Naive thymus-derived CD4-positive, alpha-beta T cell (primary cell): Measurements from ENCODE around the gene LTK. TPM values are rescaled to one million over a fixed set of nuclear protein-coding genes. Genes with fewer than 3 reads are reported as not detected.

Experiments
- ATAC-seq: fragments of 150-1000 bp; cut with Tn5 transposase; 2 replicates; pipeline ENCODE4 v1.10.0; 2021; ENCODE audit warnings: mild to moderate bottlenecking, moderate library complexity
- CTCF ChIA-PET: fragments of 350-600 bp; sonication (Branson Sonifier 250); formaldehyde crosslinking; loops from one replicate; lab custom pipeline; 2021; ENCODE audit warnings: antibody characterized with exemption; lab: Charles Lee
- POLR2A ChIA-PET: fragments of 350-600 bp; sonication (Branson Sonifier 250); formaldehyde crosslinking; loops from one replicate; lab custom pipeline; 2021; ENCODE audit warnings: antibody characterized with exemption, inconsistent platforms; lab: Charles Lee
- DNase-seq, 9 donors: peaks; one replicate each; pipeline versions ENCODE4 v3.0.0 to v3.0.0-alpha.2; 2020 to 2022; ENCODE audit warnings: mixed read lengths in 1 of 9
- H3K27ac ChIP-seq: one replicate; pipeline ENCODE4 v1.7.0; 2013; ENCODE audit warnings: mild to moderate bottlenecking, low read depth, low read length, moderate library complexity
- H3K27me3 ChIP-seq, 2 donors: one replicate each; pipeline ENCODE4 v1.7.0; 2013; ENCODE audit warnings: low read length in 2 of 2, mild to moderate bottlenecking in 2 of 2, moderate library complexity in 2 of 2; ENCODE audit not compliant: control insufficient read depth in 2 of 2, insufficient read depth in 2 of 2
- H3K36me3 ChIP-seq, 3 experiments: 1 replicate in 2 of 3; 2 replicates in 1 of 3; pipeline ENCODE4 v1.7.0; 2013; ENCODE audit warnings: low read length in 3 of 3, mild to moderate bottlenecking in 3 of 3, moderate library complexity in 1 of 3; ENCODE audit not compliant: insufficient read depth in 3 of 3, control insufficient read depth in 2 of 3
- H3K4me1 ChIP-seq, 2 donors: one replicate each; pipeline ENCODE4 v1.7.0; 2013; ENCODE audit warnings: low read length in 2 of 2, mild to moderate bottlenecking in 2 of 2, moderate library complexity in 1 of 2; ENCODE audit not compliant: control insufficient read depth in 2 of 2, insufficient read depth in 2 of 2
- H3K4me3 ChIP-seq: 2 replicates; pipeline ENCODE4 v1.7.0; 2013; ENCODE audit warnings: mild to moderate bottlenecking, low read length
- H3K9me3 ChIP-seq, 3 experiments: 1 replicate in 2 of 3; 2 replicates in 1 of 3; pipeline ENCODE4 v1.7.0; 2013; ENCODE audit warnings: low read length in 3 of 3; ENCODE audit not compliant: control insufficient read depth in 2 of 3
- H3K27ac Mint-ChIP-seq, 9 donors: one replicate each; pipeline ENCODE4 v1.8.0; 2020 to 2022; ENCODE audit warnings: mixed read lengths in 9 of 9, mild to moderate bottlenecking in 8 of 9, moderate library complexity in 5 of 9, inconsistent platforms in 2 of 9
- H3K27me3 Mint-ChIP-seq, 5 donors: one replicate each; pipeline ENCODE4 v1.8.0; 2021 to 2022; ENCODE audit warnings: mixed read lengths in 5 of 5, mild to moderate bottlenecking in 1 of 5
- H3K36me3 Mint-ChIP-seq, 5 donors: one replicate each; pipeline ENCODE4 v1.8.0; 2020 to 2022; ENCODE audit warnings: mixed read lengths in 5 of 5, mild to moderate bottlenecking in 3 of 5, inconsistent platforms in 1 of 5
- H3K4me1 Mint-ChIP-seq, 7 donors: one replicate each; pipeline ENCODE4 v1.8.0; 2020 to 2022; ENCODE audit warnings: mixed read lengths in 7 of 7, mild to moderate bottlenecking in 3 of 7, inconsistent platforms in 1 of 7
- H3K4me3 Mint-ChIP-seq, 10 donors: one replicate each; pipeline ENCODE4 v1.8.0; 2020 to 2022; ENCODE audit warnings: mild to moderate bottlenecking in 10 of 10, mixed read lengths in 10 of 10, moderate library complexity in 6 of 10, inconsistent platforms in 2 of 10
- H3K9me3 Mint-ChIP-seq, 11 donors: one replicate each; pipeline ENCODE4 v1.8.0; 2020 to 2022; ENCODE audit warnings: mixed read lengths in 11 of 11, mild to moderate bottlenecking in 4 of 11, inconsistent platforms in 1 of 11, moderate library complexity in 1 of 11
- intact Hi-C, 2 donors: fragments of 100-400 bp; cut with micrococcal nuclease; formaldehyde crosslinking; loops; one replicate each; pipeline ENCODE4 v1.15.1; 2023
- polyA plus RNA-seq, 2 donors: library from polyadenylated mRNA; unstranded; fragments of 300-500 nt; fragmentation: Illumina TruSeq; gene quantifications; one replicate each; pipeline ENCODE4 v1.2.3, GENCODE V29; 2021
- total RNA-seq, 6 experiments: library from RNA in 5 of 6; stranded (reverse) in 5 of 6; gene quantifications; 1 replicate in 5 of 6; 2 replicates in 1 of 6; pipeline ENCODE4 v1.2.3 and lab custom pipeline; 2021 to 2026

Gene LTK
- total and polyA plus RNA-seq, 7 experiments from 2014 or later, result 0.41 to 6.5 (median 1.4) TPM; not detected in 3

- H3K27ac ChIP-seq, result no peak overlapping the region
- no peaks in the 10 kb centered on the region for H3K9me3 Mint-ChIP-seq
- no peaks in the 10 kb centered on the region for H3K36me3 ChIP-seq
- ChIA-PET POLR2A (no interaction called here), CTCF (no interaction called here)
- peaks cover 11 to 14% of the 10 kb centered on the region in 2 donors for H3K4me1 ChIP-seq
- no peaks in the 10 kb centered on the region for H3K9me3 ChIP-seq
- peak overlapping the region in 1 of 9 donors; percentile 25 for H3K27ac Mint-ChIP-seq
- no peak for DNase-seq
- H3K4me3 ChIP-seq, result no peak overlapping the region
- H3K36me3 Mint-ChIP-seq, result peaks cover 0 to 1% (median 0%) of the 10 kb centered on the region in 5 donors
- no peak overlapping the region for H3K4me3 Mint-ChIP-seq
- intact Hi-C loops, result loop anchor here in 1 of 2 donors (10.0 kb wide), 1 partner anchor 60 kb away; the partner anchor contains the start of gene ITPKA
- H3K27me3 Mint-ChIP-seq, result peaks cover 0 to 29% (median 13%) of the 10 kb centered on the region in 5 donors
- no peaks in the 10 kb centered on the region for H3K27me3 ChIP-seq
- ATAC-seq, result no peak
- peaks cover 7 to 19% (median 17%) of the 10 kb centered on the region in 7 donors for H3K4me1 Mint-ChIP-seq
Measured at GRCh38 chr15:41554343-41554742, 40.7 kb upstream of the LTK start.

GRCh38 chr15:41553731-41554130, 40.1 kb upstream of the LTK start:
- Histone ChIP-seq H3K9me3 (no peaks in the 10 kb centered on the region), H3K27ac (no peak overlapping the region), H3K4me1 (peaks cover 11 to 14% of the 10 kb centered on the region in 2 donors), H3K4me3 (no peak overlapping the region), H3K27me3 (no peaks in the 10 kb centered on the region), H3K36me3 (no peaks in the 10 kb centered on the region)
- Mint-ChIP-seq H3K4me3 (no peak overlapping the region), H3K36me3 (peaks cover 0 to 1% (median 0%) of the 10 kb centered on the region in 5 donors), H3K27ac (no peak overlapping the region), H3K4me1 (peaks cover 7 to 19% (median 17%) of the 10 kb centered on the region in 7 donors), H3K27me3 (peaks cover 0 to 29% (median 13%) of the 10 kb centered on the region in 5 donors), H3K9me3 (no peaks in the 10 kb centered on the region)
- ChIA-PET POLR2A (no interaction called here), CTCF (no interaction called here)
- intact Hi-C loops, result loop anchor here in 1 of 2 donors (10.0 kb wide), 1 partner anchor 59 kb away; the partner anchor contains the start of gene ITPKA
- no peak for ATAC-seq
- no peak for DNase-seq

- no peak overlapping the region for H3K4me3 Mint-ChIP-seq
- Histone ChIP-seq H3K36me3 (no peaks in the 10 kb centered on the region), H3K4me3 (no peak overlapping the region), H3K4me1 (no peaks in the 10 kb centered on the region), H3K27me3 (no peaks in the 10 kb centered on the region), H3K9me3 (no peaks in the 10 kb centered on the region), H3K27ac (no peak overlapping the region)
- H3K9me3 Mint-ChIP-seq, result no peaks in the 10 kb centered on the region
- POLR2A ChIA-PET, result no interaction called here
- ATAC-seq, result no peak
- H3K36me3 Mint-ChIP-seq, result no peaks in the 10 kb centered on the region
- CTCF ChIA-PET, result no interaction called here
- peaks cover 0 to 7% (median 5%) of the 10 kb centered on the region in 7 donors for H3K4me1 Mint-ChIP-seq
- no peak overlapping the region for H3K27ac Mint-ChIP-seq
- DNase-seq, result no peak
- intact Hi-C loops, result loop anchor here in 1 of 2 donors (10.0 kb wide), 1 partner anchor 55 kb away; the partner anchor contains the start of gene ITPKA
- peaks cover 0 to 9% (median 5%) of the 10 kb centered on the region in 5 donors for H3K27me3 Mint-ChIP-seq
Measured at GRCh38 chr15:41550066-41550775, 36.6 kb upstream of the LTK start.

- H3K4me1 ChIP-seq, result peaks cover 0 to 6% of the 10 kb centered on the region in 2 donors
- no peaks in the 10 kb centered on the region for H3K9me3 ChIP-seq
- Mint-ChIP-seq H3K36me3 (no peaks in the 10 kb centered on the region), H3K27ac (no peak overlapping the region), H3K4me3 (no peak overlapping the region), H3K9me3 (no peaks in the 10 kb centered on the region), H3K4me1 (peaks cover 0 to 24% (median 19%) of the 10 kb centered on the region in 7 donors), H3K27me3 (peaks cover 0 to 6% (median 0%) of the 10 kb centered on the region in 5 donors)
- ChIA-PET POLR2A (no interaction called here), CTCF (no interaction called here)
- intact Hi-C loops, result no loop called here
- H3K4me3 ChIP-seq, result no peak overlapping the region
- H3K36me3 ChIP-seq, result no peaks in the 10 kb centered on the region
- DNase-seq (no peak), ATAC-seq (no peak)
- no peak overlapping the region for H3K27ac ChIP-seq
- H3K27me3 ChIP-seq, result no peaks in the 10 kb centered on the region
Measured at GRCh38 chr15:41546851-41547786, 33.5 kb upstream of the LTK start.

- no peaks in the 10 kb centered on the region for H3K9me3 Mint-ChIP-seq
- ATAC-seq (no peak), DNase-seq (no peak)
- Histone ChIP-seq H3K4me3 (no peak overlapping the region), H3K4me1 (peaks cover 0 to 6% of the 10 kb centered on the region in 2 donors), H3K9me3 (no peaks in the 10 kb centered on the region), H3K27me3 (no peaks in the 10 kb centered on the region), H3K36me3 (no peaks in the 10 kb centered on the region), H3K27ac (no peak overlapping the region)
- ChIA-PET CTCF (no interaction called here), POLR2A (interaction anchor here (2.8 kb wide), 1 partner anchor 13 kb away, joined by 10 read pairs; no protein-coding TSS in a partner anchor)
- peak overlapping the region in 7 of 9 donors; percentile 63 to 95 (median 75) for H3K27ac Mint-ChIP-seq
- H3K36me3 Mint-ChIP-seq, result no peaks in the 10 kb centered on the region
- H3K4me1 Mint-ChIP-seq, result peaks cover 0 to 31% (median 19%) of the 10 kb centered on the region in 7 donors
- intact Hi-C loops, result loop anchor here (2.0 kb wide), 4 partner anchors 14 to 128 kb away; partner anchors contain the start of genes MGA (in 1 of the 2), RTF1 (in 1 of the 2) and TYRO3 (in 1 of the 2)
- H3K27me3 Mint-ChIP-seq, result peaks cover 0 to 4% (median 0%) of the 10 kb centered on the region in 5 donors
- peak overlapping the region; percentile 92 to 96 (median 94) for H3K4me3 Mint-ChIP-seq
Measured at GRCh38 chr15:41545218-41545617, 31.6 kb upstream of the LTK start.

- Histone ChIP-seq H3K27me3 (no peaks in the 10 kb centered on the region), H3K4me1 (peaks cover 0 to 6% of the 10 kb centered on the region in 2 donors), H3K4me3 (peak overlapping the region; percentile 96), H3K9me3 (no peaks in the 10 kb centered on the region), H3K36me3 (no peaks in the 10 kb centered on the region), H3K27ac (peak overlapping the region; percentile 94)
- H3K9me3 Mint-ChIP-seq, result no peaks in the 10 kb centered on the region
- intact Hi-C loops, result loop anchor here (1.0 to 5.0 kb wide), 11 partner anchors 14 to 427 kb away; partner anchors contain the start of genes MAPKBP1 (in 2 of the 2), RTF1 (in 2 of the 2), INO80 (in 1 of the 2) and ITPKA (in 1 of the 2)
- ATAC-seq, result no peak
- peak in 1 of 9 donors; percentile 1 for DNase-seq
- no peaks in the 10 kb centered on the region for H3K36me3 Mint-ChIP-seq
- POLR2A ChIA-PET, result interaction anchor here (0.7 to 2.8 kb wide), 8 partner anchors 13 to 821 kb away, joined by 3 to 10 read pairs (median 4); partner anchors contain the start of genes EHD4, MGA and VPS18
- H3K4me1 Mint-ChIP-seq, result peaks cover 0 to 31% (median 19%) of the 10 kb centered on the region in 7 donors
- peak overlapping the region; percentile 92 to 96 (median 94) for H3K4me3 Mint-ChIP-seq
- CTCF ChIA-PET, result no interaction called here
- H3K27ac Mint-ChIP-seq, result peak overlapping the region in 8 of 9 donors; percentile 62 to 95 (median 92)
- peaks cover 0 to 4% (median 0%) of the 10 kb centered on the region in 5 donors for H3K27me3 Mint-ChIP-seq
Measured at GRCh38 chr15:41544650-41545015, 31.0 kb upstream of the LTK start.
